Progenitor cell of endocrine pancreas (in vitro differentiated cells): ENCODE results near the gene BLOC1S6. TPM values are rescaled to one million over a fixed set of nuclear protein-coding genes. Genes with fewer than 3 reads are reported as not detected.

Experiments
- DNase-seq: peaks from one replicate; pipeline ENCODE4 v3.0.0; 2021; ENCODE audit warnings: low spot score; ENCODE audit not compliant: unreplicated experiment
- H3K27ac Mint-ChIP-seq: 2 replicates; pipeline ENCODE4 v1.8.0; 2021; ENCODE audit warnings: mild to moderate bottlenecking, moderate library complexity, mixed read lengths
- H3K27me3 Mint-ChIP-seq: 2 replicates; pipeline ENCODE4 v1.8.0; 2021; ENCODE audit warnings: mixed read lengths
- H3K36me3 Mint-ChIP-seq: 2 replicates; pipeline ENCODE4 v1.8.0; 2022; ENCODE audit warnings: mixed read lengths; ENCODE audit not compliant: insufficient read depth
- H3K4me1 Mint-ChIP-seq: 2 replicates; pipeline ENCODE4 v1.8.0; 2021; ENCODE audit warnings: low read depth, mixed read lengths
- H3K4me3 Mint-ChIP-seq: 2 replicates; pipeline ENCODE4 v1.8.0; 2021; ENCODE audit warnings: low read depth, mild to moderate bottlenecking, moderate library complexity, mixed read lengths
- H3K9me3 Mint-ChIP-seq: 2 replicates; pipeline ENCODE4 v1.8.0; 2021; ENCODE audit warnings: low read depth, mixed read lengths
- CTCF ChIP-seq: fragments of 200-600 bp; sonication (generic); IDR thresholded peaks from one replicate; pipeline ENCODE4 v1.5.0; 2021; ENCODE audit warnings: antibody characterized with exemption, mild to moderate bottlenecking; ENCODE audit not compliant: unreplicated experiment
- long read RNA-seq: library from polyadenylated mRNA; unstranded; transcript quantifications from one replicate; pipeline ENCODE4 v2.0.0, GENCODE V29; 2020
- total RNA-seq: library from RNA; stranded (reverse); gene quantifications from 2 replicates; pipeline ENCODE4 v1.2.1, GENCODE V29; 2021

Gene BLOC1S6
- 45.8 and 50.8 TPM in 2 replicates for total RNA-seq
- long read RNA-seq, full-length matches to known transcripts = 105 of 125 reads
- long read RNA-seq, partial matches to known transcripts = 13 of 125 reads
- long read RNA-seq, other reads (novel, unspliced or antisense) = 7 of 125 reads

- peaks cover 33% of the 10 kb centered on the region for H3K4me1 Mint-ChIP-seq
- H3K27me3 Mint-ChIP-seq = no peaks in the 10 kb centered on the region
- no peaks in the 10 kb centered on the region for H3K36me3 Mint-ChIP-seq
- H3K9me3 Mint-ChIP-seq = no peaks in the 10 kb centered on the region
- peak within 1 kb of the TSS; percentile 100 for H3K27ac Mint-ChIP-seq
- peak within 1 kb of the TSS; percentile 98 for H3K4me3 Mint-ChIP-seq
- TF ChIP-seq CTCF = no peak
- peak; percentile 87 for DNase-seq
Observed at GRCh38 chr15:45587095-45587862, at the start of gene BLOC1S6. Gene BLOC1S6 (plus strand): TSS chr15:45587379. CDS start chr15:45587444, 65 bp downstream.

- Mint-ChIP-seq H3K9me3 (no peaks in the 10 kb centered on the region), H3K27me3 (no peaks in the 10 kb centered on the region), H3K36me3 (no peaks in the 10 kb centered on the region), H3K4me1 (peaks cover 22% of the 10 kb centered on the region), H3K27ac (no peak overlapping the region), H3K4me3 (no peak overlapping the region)
- no peak for DNase-seq
- TF ChIP-seq CTCF = no peak
Observed at GRCh38 chr15:45539680-45540079, 47.5 kb upstream of the BLOC1S6 start.

- Mint-ChIP-seq H3K4me1 (peaks cover 17% of the 10 kb centered on the region), H3K27me3 (no peaks in the 10 kb centered on the region), H3K36me3 (no peaks in the 10 kb centered on the region), H3K27ac (no peak overlapping the region), H3K4me3 (no peak overlapping the region), H3K9me3 (no peaks in the 10 kb centered on the region)
- no peak for TF ChIP-seq CTCF
- DNase-seq = no peak
Observed at GRCh38 chr15:45540531-45540930, 46.6 kb upstream of the BLOC1S6 start.

GRCh38 chr15:45543051-45543450 lies 44.1 kb upstream of the BLOC1S6 start:
- H3K4me1 Mint-ChIP-seq = no peaks in the 10 kb centered on the region
- no peaks in the 10 kb centered on the region for H3K27me3 Mint-ChIP-seq
- DNase-seq = no peak
- no peak for TF ChIP-seq CTCF
- H3K9me3 Mint-ChIP-seq = no peaks in the 10 kb centered on the region
- H3K4me3 Mint-ChIP-seq = no peak overlapping the region
- H3K27ac Mint-ChIP-seq = no peak overlapping the region
- no peaks in the 10 kb centered on the region for H3K36me3 Mint-ChIP-seq

GRCh38 chr15:45544266-45545023 lies 42.7 kb upstream of the BLOC1S6 start:
- DNase-seq = no peak
- Mint-ChIP-seq H3K36me3 (no peaks in the 10 kb centered on the region), H3K4me3 (no peak overlapping the region), H3K27ac (no peak overlapping the region), H3K27me3 (peaks cover 3% of the 10 kb centered on the region), H3K4me1 (no peaks in the 10 kb centered on the region), H3K9me3 (no peaks in the 10 kb centered on the region)
- no peak for TF ChIP-seq CTCF
